Testis (tissue), 3 donors: Measurements from ENCODE around the gene SIRPG. TPM values are rescaled to one million over a fixed set of nuclear protein-coding genes. Genes with fewer than 3 reads are reported as not detected.

ENCODE experiments used
- DNase-seq: peaks from one replicate; pipeline ENCODE4 v3.0.0-alpha.2; 2019
- H3K27ac ChIP-seq, 2 donors: fragments of 200-600 bp; sonication (generic); one replicate each; pipeline ENCODE4 v1.5.1; 2019
- H3K27me3 ChIP-seq: fragments of 200-600 bp; sonication (generic); one replicate; pipeline ENCODE4 v1.5.1; 2019
- H3K36me3 ChIP-seq: fragments of 200-600 bp; sonication (generic); one replicate; pipeline ENCODE4 v1.5.1; 2017; ENCODE audit warnings: low read depth; ENCODE audit errors: missing control alignments
- H3K4me1 ChIP-seq: fragments of 200-600 bp; sonication (generic); one replicate; pipeline ENCODE4 v1.5.1; 2019
- H3K4me3 ChIP-seq, 2 donors: fragments of 200-600 bp; sonication (generic); one replicate each; pipeline ENCODE4 v1.5.1; 2017 to 2019
- H3K9me3 ChIP-seq: fragments of 200-600 bp; sonication (generic); one replicate; pipeline ENCODE4 v1.5.1; 2017
- CTCF ChIP-seq, 3 experiments: fragments of 450-650 bp in 2 of 3; fragments of 200-600 bp in 1 of 3; sonication (generic) in 1 of 3; IDR thresholded peaks; one replicate each; pipeline ENCODE4 v1.5.1; 2016 to 2019; ENCODE audit warnings: antibody characterized with exemption in 3 of 3, mild to moderate bottlenecking in 2 of 3, moderate library complexity in 1 of 3
- POLR2A ChIP-seq: fragments of 450-650 bp; IDR thresholded peaks from one replicate; pipeline ENCODE4 v1.6.1; 2017; ENCODE audit warnings: antibody characterized with exemption, mild to moderate bottlenecking, moderate library complexity
- WGBS, 2 donors: methylation state at CpG; one replicate each; pipeline ENCODE4 v1.1.5; 2018; 5-methylcytosine and 5-hydroxymethylcytosine counted together
- intact Hi-C: fragments of 100-400 bp; cut with DNase I; formaldehyde crosslinking; loops from one replicate; pipeline ENCODE4 v1.15.1; 2023; ENCODE audit warnings: low total_unique reads
- polyA plus RNA-seq: library from polyadenylated mRNA; stranded (reverse); fragments of 350-450 nt; fragmentation: Illumina TruSeq; extraction: RNeasy Lipid Tissue Mini Kit (QIAGEN cat#74804); gene quantifications from one replicate; pipeline ENCODE4 v1.2.3, GENCODE V29; 2014; ENCODE audit warnings: low read depth, low replicate concordance; ENCODE audit not compliant: insufficient read depth
- total RNA-seq, 2 donors: library from RNA; depleted of rRNA; stranded (reverse); fragments of >200 nt; gene quantifications; one replicate each; pipeline ENCODE4 v1.2.3, GENCODE V29; 2016

The SIRPG gene
- total and polyA plus RNA-seq, 3 donors from 2014 or later = 1.1 to 13.9 (median 3.4) TPM

GRCh38 chr20:1630186-1630585 lies 27.4 kb downstream of the SIRPG start:
- Histone ChIP-seq H3K27ac (no peak overlapping the region), H3K27me3 (no peaks in the 10 kb centered on the region), H3K4me1 (no peaks in the 10 kb centered on the region), H3K4me3 (no peak overlapping the region), H3K36me3 (no peaks in the 10 kb centered on the region), H3K9me3 (no peaks in the 10 kb centered on the region)
- intact Hi-C loops = no loop called here
- WGBS, 2 donors = 90 to 96% methylated on average over 1 to 5 of the region's 5 CpGs
- TF ChIP-seq CTCF (IDR thresholded peaks at IDR 0.05) = no peak
- TF ChIP-seq POLR2A = no peak
- DNase-seq = no peak

GRCh38 chr20:1629321-1629720 lies 28.3 kb downstream of the SIRPG start:
- intact Hi-C loops = no loop called here
- DNase-seq = no peak
- no peaks in the 10 kb centered on the region for H3K36me3 ChIP-seq
- 75 to 86% methylated on average over 5 of the region's 5 CpGs for WGBS, 2 donors
- H3K4me1 ChIP-seq = no peaks in the 10 kb centered on the region
- H3K27ac ChIP-seq = no peak overlapping the region
- no peak overlapping the region for H3K4me3 ChIP-seq
- TF ChIP-seq POLR2A (no peak), CTCF (IDR thresholded peaks at IDR 0.05) (no peak)
- no peaks in the 10 kb centered on the region for H3K27me3 ChIP-seq
- H3K9me3 ChIP-seq = no peaks in the 10 kb centered on the region

GRCh38 chr20:1628621-1629020 lies 29.0 kb downstream of the SIRPG start:
- Histone ChIP-seq H3K4me1 (no peaks in the 10 kb centered on the region), H3K36me3 (no peaks in the 10 kb centered on the region), H3K9me3 (no peaks in the 10 kb centered on the region), H3K27me3 (no peaks in the 10 kb centered on the region), H3K4me3 (no peak overlapping the region), H3K27ac (no peak overlapping the region)
- 77 to 85% methylated on average over 5 of the region's 5 CpGs for WGBS, 2 donors
- TF ChIP-seq CTCF (IDR thresholded peaks at IDR 0.05) (no peak), POLR2A (no peak)
- intact Hi-C loops = no loop called here
- no peak for DNase-seq

- Histone ChIP-seq H3K4me1 (no peaks in the 10 kb centered on the region), H3K27ac (no peak overlapping the region), H3K9me3 (no peaks in the 10 kb centered on the region), H3K4me3 (no peak overlapping the region), H3K36me3 (no peaks in the 10 kb centered on the region), H3K27me3 (no peaks in the 10 kb centered on the region)
- DNase-seq = no peak
- no peak for TF ChIP-seq CTCF (IDR thresholded peaks at IDR 0.05)
- no peak for TF ChIP-seq POLR2A
- WGBS, 2 donors = 87 to 90% methylated on average over 2 of the region's 2 CpGs
- intact Hi-C loops = no loop called here
Observed at GRCh38 chr20:1627200-1627550, 30.4 kb downstream of the SIRPG start.

GRCh38 chr20:1626528-1627199 lies 30.9 kb downstream of the SIRPG start:
- no peaks in the 10 kb centered on the region for H3K36me3 ChIP-seq
- no peak for TF ChIP-seq POLR2A
- no peak for TF ChIP-seq CTCF (IDR thresholded peaks at IDR 0.05)
- intact Hi-C loops = no loop called here
- 71 to 82% methylated on average over 3 of the region's 3 CpGs for whole genome bisulfite sequencing, 2 donors
- DNase-seq = no peak
- no peaks in the 10 kb centered on the region for H3K4me1 ChIP-seq
- H3K9me3 ChIP-seq = no peaks in the 10 kb centered on the region
- H3K27me3 ChIP-seq = no peaks in the 10 kb centered on the region
- no peak overlapping the region for H3K27ac ChIP-seq
- H3K4me3 ChIP-seq = no peak overlapping the region
